GM10266 (cell line): ENCODE results near the gene CFAP97.

ENCODE experiments used
- DNase-seq: peaks from one replicate; pipeline ENCODE4 v3.0.0; 2012; ENCODE audit errors: extremely low spot score
- TF ChIP-seq, protein P1 (sequence below): IDR thresholded peaks from 2 replicates; pipeline ENCODE4 v1.5.1; 2012; ENCODE audit warnings: mild to moderate bottlenecking, low read depth; ENCODE audit not compliant: control insufficient read depth, insufficient read depth; ENCODE audit errors: missing control alignments

CFAP97 gene

DNA sequence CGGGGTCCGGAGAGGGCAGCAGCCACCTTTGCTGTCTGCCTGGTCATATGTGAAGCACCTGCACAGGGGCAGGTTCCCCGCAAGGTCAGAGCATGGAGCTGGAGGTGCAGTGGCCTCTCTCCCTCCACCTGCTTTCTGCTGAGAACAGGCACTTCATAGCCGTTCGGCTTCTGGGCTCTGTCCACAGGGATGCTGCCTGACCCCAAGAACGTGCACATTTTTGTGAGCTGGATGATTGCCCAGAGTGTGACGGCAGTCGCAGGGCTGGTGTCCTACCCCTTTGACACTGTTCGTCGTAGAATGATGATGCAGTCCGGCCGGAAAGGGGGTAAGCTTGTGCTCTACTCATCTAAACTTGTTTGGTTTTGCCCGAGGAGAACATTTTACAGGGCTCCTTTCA, 58.2 kb downstream of the CFAP97 start:
- no peak for DNase-seq
- TF ChIP-seq, protein P1, sequence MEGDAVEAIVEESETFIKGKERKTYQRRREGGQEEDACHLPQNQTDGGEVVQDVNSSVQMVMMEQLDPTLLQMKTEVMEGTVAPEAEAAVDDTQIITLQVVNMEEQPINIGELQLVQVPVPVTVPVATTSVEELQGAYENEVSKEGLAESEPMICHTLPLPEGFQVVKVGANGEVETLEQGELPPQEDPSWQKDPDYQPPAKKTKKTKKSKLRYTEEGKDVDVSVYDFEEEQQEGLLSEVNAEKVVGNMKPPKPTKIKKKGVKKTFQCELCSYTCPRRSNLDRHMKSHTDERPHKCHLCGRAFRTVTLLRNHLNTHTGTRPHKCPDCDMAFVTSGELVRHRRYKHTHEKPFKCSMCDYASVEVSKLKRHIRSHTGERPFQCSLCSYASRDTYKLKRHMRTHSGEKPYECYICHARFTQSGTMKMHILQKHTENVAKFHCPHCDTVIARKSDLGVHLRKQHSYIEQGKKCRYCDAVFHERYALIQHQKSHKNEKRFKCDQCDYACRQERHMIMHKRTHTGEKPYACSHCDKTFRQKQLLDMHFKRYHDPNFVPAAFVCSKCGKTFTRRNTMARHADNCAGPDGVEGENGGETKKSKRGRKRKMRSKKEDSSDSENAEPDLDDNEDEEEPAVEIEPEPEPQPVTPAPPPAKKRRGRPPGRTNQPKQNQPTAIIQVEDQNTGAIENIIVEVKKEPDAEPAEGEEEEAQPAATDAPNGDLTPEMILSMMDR, result no peak

DNA sequence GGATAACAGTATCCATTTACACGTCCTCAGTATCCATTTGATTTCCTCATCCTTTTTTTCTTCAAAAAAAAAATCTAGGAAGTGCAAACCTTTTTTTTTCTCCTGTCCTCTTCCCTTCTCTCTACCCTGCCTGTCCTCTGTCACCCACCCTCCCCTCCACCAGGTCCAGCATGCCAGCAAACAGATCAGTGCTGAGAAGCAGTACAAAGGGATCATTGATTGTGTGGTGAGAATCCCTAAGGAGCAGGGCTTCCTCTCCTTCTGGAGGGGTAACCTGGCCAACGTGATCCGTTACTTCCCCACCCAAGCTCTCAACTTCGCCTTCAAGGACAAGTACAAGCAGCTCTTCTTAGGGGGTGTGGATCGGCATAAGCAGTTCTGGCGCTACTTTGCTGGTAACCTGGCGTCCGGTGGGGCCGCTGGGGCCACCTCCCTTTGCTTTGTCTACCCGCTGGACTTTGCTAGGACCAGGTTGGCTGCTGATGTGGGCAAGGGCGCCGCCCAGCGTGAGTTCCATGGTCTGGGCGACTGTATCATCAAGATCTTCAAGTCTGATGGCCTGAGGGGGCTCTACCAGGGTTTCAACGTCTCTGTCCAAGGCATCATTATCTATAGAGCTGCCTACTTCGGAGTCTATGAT, 59.1 kb downstream of the CFAP97 start:
- TF ChIP-seq, protein P1, result no peak
- DNase-seq, result no peak

DNA sequence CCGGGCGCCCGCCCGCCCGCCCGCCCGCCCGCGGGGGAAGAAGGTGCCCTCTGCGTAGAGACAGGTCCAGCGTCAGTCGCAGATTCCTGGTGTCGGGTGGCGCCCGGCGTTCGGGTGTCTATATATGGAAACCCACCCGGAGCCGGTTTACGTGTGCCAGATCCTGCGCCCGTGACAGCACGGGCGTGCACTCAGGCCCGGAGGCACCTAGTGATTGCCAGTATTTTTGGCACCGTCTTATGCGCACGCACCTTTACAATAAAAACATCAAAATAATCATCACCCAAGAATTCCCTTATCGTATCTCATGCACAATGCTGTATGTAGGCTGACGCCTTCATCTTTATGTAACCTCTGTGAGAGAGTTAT, 60.2 kb downstream of the CFAP97 start:
- DNase-seq, result no peak
- TF ChIP-seq, protein P1, result no peak

DNA sequence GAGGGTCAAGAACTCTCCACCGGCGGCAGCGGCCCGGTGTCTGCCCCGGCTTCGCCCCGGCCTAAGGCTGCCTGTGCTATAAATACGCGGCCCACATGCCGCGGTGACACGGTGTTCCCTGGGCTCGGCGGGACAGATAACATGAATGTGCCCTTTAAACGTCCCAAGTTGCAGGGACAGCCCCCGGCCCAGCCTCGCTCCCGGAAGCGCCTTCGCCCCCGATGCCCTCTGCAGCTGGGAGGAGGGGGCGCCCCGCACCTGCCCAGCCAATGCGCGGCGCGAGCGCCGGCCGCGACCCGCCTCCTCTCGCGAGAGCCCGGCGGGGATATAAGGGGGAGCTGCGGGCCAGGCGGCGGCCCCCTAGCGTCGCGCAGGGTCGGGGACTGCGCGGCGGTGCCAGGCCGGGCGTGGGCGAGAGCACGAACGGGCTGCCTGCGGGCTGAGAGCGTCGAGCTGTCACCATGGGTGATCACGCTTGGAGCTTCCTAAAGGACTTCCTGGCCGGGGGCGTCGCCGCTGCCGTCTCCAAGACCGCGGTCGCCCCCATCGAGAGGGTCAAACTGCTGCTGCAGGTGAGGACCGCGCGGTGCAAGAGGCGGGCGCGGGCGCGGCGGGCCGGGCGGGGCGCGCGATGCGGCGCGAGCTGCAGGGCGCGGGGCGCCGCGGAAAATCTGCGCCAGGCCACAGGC, 60.7 kb downstream of the CFAP97 start, which contains the start of gene SLC25A4:
Gene SLC25A4 (plus strand): TSS at position 355 of the 689 bp plus-strand sequence. CDS start 107 bp downstream, at position 462.
- TF ChIP-seq, protein P1, result peak; percentile 53
- DNase-seq, result peak; percentile 98

DNA sequence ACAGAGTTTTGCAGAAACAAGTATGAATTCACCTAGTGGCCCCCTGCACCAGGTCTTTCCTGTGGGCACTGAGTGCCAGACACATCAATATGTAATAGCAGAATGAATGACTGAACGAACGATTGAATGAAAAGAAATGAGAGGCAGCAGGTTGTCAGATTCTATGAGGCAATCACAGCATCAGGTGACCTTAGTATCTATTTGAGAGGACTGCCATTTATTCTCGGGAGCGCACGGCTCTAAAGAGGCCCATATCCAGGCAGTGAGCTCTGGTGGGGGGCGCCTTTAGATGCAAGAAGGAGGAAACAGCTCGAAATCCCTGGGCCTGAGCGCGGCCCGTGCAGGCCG, 61.3 kb downstream of the CFAP97 start:
- no peak for DNase-seq
- TF ChIP-seq, protein P1, result no peak

DNA sequence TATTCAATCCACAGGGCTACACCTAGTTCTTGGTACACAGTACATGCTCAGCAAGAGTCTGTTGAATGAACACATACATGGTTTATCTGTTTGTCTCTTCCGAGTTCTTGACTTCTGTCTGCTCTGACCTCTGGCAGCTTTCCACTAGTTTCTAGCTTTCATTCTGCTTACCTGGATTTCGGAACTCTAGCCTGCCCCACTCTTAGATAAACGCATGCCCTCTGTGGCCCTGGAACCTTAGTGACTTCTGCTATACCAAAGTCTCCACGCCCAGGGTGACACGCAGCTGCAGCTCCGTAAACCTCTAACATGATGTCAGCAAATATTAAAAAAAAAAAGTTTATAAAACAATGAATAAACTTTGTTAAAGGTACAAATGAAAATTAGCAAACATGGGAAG, 62.0 kb downstream of the CFAP97 start:
- TF ChIP-seq, protein P1, result no peak

DNA sequence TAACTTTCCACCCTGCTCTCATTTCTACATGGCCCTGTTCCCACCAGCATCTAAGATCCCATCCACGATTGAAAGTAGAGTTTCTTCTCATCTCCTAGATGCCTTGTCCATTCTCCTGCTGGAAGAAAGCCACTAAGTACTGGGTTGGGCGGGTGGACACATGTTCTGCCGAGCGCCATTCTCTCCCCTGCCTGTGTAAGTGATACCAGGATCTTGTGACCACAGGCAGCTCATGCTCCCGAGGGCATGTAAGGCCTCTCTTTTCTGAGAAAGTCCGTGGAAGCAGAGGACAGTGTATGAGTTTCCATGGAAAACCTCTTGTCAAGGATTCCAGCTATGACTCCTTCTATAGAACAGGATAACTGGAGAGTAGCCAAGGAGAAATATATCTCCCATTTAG, 64.1 kb downstream of the CFAP97 start:
- TF ChIP-seq, protein P1, result no peak
- no peak for DNase-seq

More for the DNA sequence above, 62.0 kb downstream of the CFAP97 start:
- no peak for DNase-seq
